ENCODE data around the gene HS6ST2.

HS6ST2 gene

DNA sequence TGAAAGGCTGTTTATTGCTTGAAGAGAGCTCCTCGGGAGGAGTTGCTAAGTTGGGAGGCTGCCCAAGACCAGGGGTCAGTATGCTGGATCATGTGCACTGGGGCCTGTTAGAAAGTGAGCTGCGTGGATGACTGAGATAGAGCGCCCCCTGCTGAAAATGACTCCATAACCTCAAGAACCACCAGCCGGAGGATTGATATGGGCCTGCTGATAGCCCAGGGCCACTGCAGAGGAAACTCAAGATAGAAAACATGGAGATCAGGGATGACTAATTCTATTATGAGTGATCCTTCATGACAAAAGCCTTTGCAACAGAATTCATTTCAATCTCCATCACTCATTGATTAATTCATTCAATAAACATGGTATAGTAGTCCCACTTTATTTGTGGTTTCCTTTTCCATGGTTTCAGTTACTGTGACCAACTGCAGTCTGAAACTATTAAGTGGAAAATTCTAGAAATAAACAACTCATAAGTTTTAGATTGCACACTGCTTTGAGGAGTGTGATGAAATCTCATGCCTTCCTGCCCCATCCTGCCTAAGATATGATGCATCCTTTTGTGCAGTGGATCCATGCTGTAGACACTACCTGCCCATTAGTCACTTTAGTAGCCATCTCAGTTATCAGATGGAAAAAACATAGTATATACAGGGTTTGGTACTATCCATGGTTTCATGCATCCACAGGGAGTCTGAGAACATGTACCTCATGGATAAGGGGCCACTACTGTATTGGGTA is 342.9 kb downstream of the HS6ST2 start:
- DNase-seq (ENCODE audit: low read depth in 2 of 2): peak; percentile 16 to 21

DNA sequence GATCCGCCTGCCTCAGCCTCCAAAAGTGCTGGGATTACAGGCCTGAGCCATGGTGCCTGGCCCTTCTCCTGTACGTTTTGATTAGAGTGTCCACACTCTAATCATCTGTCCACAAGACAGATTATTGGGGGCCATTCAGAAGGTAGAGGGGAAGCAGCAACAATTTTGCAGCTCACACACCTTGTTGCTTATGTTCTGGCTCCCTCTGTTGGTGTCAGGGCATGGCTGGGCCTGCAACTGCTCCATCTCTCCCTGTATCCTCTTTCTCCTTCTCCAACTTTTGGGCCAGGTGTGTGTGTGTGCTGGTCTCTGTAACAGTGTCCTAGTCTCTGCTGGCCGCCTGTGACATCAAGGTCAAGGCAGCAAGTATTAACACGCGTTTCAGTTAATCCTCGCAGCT is 344.1 kb downstream of the HS6ST2 start:
- DNase-seq (ENCODE audit: low read depth in 2 of 2): no peak

DNA sequence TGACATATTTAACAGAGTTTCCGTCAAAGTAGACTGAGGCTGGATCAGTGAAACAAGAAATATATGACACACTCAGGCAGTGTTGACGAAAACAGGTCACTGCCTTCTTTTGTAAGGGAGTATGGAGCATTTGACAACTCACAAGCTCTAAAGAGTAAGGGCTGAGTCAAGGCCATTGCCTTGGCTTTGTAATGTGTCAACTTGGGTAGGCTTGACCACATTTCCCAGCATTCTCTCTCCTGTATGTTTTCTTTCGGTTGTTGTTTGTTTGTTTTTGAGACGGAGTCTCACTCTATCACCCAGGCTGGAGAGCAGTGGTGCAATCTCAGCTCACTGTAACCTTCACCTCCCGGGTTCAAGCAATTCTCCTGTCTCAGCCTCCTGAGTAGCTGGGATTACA is 344.6 kb downstream of the HS6ST2 start:
- no peak for DNase-seq (ENCODE audit: low read depth in 2 of 2)

DNA sequence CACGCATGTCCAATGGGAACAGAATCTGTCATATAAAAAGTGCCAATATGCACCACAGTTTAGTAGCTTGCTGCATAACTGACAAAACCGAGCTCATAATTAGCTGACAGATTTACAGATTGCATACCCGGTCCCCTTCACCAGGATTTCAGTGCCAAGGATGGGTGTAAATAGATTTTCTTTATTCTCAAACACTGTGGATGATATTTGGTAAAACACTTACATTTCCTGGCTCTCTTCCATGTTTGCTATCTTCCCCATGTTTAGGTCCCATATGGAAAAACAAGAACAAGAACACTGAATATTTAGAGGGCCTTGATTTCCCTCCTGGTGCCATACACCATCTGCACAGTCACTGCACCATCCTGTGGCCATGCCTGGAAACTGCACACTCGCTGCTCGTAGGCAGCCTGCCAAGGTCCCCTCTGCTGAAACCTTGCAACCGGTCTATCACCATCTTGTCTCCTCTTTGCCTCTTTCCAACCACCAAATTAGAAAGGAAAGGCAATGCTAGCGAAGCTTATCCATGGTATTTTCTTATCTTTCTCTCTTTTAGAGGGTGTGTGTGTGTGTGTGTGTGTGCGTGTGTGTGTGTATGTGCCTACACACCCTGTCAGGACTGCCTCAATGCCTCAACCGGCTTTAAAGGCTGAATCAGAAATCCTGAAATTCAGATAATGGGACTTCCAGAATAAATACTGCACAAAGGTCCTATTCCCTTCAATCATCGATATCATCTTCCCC is 345.4 kb downstream of the HS6ST2 start:
- DNase-seq (ENCODE audit: low read depth in 2 of 2): no peak

DNA sequence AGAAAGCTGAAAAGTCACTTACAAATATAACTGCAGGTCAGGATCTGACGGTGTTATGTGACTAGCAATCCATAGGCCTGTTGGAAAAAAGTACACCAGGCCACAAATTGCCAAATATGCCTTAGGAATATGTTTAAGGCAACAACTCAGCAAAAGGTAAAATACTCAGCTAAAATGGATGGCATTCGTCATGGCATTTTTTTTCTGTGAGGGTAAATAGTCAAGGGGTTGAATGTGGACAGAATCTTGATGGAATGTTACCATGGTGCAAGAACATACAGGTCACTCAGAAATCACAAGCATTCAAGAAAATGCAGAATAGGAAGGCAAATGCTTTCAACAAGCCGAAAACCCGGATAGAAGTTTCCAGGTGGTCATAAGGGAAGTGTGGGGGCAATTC is 347.9 kb downstream of the HS6ST2 start:
- DNase-seq (ENCODE audit: low read depth in 2 of 2): no peak

DNA sequence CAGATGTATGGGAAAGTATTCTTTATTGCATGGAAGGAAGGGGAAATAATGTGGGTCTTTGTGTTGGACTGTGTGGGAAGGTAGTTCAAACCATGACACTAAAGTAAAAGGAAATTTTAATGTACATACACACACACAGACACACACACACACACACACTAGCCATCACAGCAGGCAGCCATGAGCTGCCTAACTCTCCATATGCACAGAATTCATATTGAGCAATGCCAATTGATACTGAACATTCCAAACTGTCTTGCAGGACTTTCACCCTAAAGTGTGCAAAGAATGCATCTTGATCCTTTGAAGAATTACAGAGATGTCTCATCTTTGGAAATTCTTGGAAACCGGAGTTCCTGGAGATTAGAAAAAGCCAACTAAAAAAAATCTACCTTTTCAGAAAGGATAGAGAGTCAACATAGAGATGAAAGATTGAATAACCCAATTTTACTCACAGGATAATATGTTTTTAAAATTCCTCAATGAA is 349.0 kb downstream of the HS6ST2 start:
- DNase-seq (ENCODE audit: low read depth in 2 of 2): no peak

DNA sequence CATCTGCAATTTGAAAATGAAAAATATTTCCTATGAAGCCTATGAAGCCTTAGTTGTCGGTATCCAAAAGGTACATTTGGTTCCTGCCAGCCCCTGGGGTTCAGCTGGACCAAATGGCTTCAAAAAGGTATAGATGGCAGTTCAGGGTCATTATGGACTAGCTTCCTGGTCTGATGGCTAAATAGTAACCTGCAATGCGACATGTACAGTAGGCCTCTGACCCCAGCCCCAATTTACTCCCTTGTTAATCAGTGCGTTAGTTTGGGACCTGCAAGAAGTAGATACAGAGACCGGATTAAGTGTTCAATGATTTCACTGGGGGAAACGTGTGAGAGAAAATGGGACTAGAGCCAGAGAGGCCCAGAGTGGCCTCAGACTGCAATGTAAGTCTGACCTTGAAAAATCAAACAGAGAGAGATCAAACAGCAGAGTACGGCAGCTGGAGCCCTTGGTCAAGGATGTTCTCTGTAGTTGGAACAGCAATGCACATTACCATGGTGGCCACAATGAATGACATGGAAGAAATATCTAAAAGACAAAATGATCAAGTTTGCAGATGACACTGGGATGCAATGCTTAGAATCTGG is 354.6 kb downstream of the HS6ST2 start:
- no peak for DNase-seq (ENCODE audit: low read depth in 2 of 2)

DNA sequence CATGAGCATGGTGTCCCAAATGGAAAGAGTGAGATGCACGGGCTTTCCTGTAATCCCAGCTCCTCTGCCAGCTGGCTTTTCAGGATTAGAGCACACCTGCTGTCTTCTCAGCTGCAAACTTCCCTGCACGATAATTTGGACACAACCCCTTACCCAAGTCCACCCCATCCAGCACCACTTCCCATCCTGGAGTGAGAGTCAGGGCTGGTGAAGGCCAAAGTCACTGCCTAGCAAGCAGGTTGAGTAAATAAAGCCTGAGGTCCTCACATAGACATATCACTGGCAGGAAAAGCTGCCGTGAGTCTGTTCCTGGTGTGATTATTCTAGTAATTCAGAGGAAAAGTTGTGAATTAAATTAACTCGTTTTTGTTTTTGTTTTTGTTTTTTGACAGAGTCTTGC is 355.7 kb downstream of the HS6ST2 start:
- DNase-seq (ENCODE audit: low read depth in 2 of 2): no peak

DNA sequence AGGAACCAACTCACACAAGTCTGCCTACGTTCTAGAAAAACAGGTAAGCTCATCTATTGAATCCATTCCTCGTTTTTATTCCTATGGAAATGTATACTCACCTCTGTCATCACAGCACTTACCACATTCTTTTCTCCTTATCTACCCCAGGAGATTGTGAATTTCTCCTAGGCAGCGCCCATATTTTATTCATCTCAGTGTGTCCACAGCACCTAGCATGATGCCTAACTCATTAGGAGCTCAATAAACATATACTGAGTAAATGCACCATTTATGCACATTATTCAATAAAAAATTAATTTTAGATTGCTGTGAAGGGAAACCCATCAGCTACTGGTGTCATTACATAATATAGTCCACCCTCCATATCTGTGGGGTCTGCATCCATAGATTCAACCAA is 363.4 kb downstream of the HS6ST2 start:
- no peak for DNase-seq (ENCODE audit: low read depth in 2 of 2)

DNA sequence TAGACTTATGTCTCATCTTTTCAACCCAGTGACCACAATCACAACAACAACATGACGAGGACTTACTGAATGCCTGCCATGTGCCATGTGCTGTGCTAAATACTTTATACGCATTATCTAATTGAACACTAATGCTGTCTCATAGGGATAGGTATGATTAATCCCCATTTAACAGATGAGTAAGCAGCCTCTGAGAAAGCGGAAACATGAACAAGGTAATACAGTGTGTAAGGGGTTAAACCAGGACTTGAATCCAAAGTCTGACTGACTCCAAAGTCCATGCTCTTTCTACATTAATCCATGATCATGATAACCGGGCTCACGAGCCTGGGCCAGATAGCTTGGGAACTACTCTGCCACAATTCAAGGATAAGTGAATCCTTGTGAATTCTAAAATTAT is 364.3 kb downstream of the HS6ST2 start:
- no peak for DNase-seq (ENCODE audit: low read depth in 2 of 2)

DNA sequence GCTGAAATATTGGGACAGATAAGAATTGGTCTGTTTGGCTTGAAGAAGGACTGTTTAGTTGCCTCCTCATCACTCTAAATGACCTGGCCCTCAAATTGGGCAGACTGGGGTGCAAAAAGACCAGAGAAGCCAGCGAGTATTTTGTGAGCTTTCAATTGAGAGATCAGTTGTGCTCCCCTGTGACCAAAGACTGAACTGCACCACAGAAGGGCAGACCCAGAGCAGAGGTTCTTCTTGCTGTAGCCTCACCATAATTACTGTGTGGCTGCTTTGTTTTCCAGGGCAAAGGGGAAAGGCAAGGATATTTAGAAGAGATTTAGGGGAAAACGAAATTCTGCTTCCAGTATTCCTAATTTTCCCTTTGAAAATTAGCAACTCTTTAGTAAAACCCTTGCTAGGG is 365.5 kb downstream of the HS6ST2 start:
- no peak for DNase-seq (ENCODE audit: low read depth in 2 of 2)

DNA sequence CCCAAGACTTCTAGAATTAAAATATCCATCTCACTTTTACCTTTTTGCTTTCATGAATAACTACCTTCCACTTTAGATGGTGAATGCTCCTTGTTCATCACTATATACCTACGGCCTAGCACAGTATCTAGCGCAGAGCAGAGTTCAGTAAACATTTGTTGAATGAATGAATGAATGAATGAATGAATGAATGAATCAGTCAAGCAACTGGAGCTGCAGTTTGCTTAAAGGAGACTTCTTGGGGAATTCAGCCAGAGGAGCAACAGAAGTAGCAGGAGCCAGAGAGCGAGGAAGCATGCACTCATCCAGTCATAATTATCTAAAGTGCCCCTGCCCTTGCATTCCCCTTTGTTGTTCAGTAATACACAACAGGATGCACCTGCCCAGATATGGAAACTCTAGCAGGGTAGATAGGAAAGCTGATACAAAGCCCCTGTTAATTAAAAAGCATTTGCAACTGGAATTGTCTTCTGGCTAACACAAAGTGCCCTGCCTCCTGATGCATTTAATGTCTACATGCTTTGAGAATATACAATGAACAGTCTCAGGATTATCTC is 366.6 kb downstream of the HS6ST2 start:
- no peak for DNase-seq (ENCODE audit: low read depth in 2 of 2)

DNA sequence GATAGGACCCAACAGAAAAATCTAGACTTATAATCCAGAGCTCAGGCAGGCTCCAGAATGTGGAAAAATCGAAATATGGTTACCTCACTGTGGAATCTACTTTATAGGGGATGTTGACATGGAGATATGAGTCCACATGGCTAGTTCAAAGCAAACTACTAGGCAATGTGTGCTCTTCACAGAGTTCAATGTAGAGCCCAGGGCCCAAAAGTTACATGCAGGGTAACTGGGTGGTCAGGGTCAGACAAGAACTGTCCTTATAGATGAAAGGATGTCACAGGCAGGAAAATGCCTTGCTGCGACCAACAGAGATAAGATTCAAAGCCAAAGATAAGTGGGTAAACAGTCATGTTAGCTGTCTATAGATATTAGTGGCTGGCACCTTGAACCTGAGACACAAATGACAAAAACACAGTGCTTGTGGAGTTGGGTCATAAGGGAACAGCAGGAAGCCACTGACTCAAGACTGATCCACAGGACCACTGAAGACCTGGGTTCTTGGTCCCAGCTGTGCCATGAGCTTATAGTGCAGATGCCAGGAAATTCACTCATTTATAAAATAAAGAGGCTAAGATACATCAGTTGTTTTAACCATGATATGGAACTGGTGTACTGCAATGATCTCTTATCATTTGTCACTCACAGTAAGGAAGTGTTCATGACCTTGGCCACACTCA is 367.9 kb downstream of the HS6ST2 start:
- DNase-seq (ENCODE audit: low read depth in 2 of 2): no peak

DNA sequence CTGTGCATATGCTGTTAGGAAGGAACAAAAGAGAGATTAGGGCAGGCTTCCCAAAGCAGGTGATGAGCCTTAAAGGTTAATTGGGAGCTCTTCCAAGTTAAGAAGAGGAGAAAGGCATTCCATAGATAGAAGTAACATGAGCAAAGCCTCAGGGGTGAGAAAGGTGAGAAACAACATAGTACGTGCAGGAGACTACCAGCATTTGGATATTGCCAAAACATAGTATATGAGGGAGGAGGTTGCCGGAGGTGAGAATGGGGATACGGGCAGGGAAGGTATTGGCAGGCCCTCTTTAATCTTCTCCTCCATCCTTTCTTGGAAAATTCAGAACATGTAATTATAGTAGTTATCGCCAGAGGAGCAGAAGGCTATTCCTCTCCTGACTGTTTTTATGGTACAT is 373.5 kb downstream of the HS6ST2 start:
- no peak for DNase-seq (ENCODE audit: low read depth in 2 of 2)

DNA sequence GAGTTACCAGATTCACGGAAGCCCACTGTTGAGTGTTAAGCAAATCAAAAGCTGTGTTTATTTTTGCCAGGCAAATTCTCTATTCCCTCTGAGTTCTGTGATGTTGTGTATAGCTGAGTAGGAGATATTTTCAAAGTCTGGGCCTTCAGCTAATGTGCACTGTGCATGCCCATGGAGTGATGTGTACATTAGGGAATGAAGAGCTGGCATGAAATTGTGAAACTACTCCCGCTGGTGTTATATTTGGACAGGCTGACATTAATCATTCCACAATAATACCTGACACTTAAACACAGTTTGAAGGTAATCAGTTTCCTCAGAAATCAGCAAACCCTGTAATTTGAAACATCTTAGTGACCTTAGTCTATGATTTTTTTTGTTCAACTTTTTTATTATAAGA is 381.5 kb downstream of the HS6ST2 start:
- DNase-seq (ENCODE audit: low read depth in 2 of 2): no peak
